IPS DF 6.9 (cell line): ENCODE data around the gene RTL1.

ENCODE experiments used
- DNase-seq: peaks from one replicate; pipeline ENCODE4 v3.0.0-alpha.2; 2013; ENCODE audit warnings: low read depth, low spot score
- H3K27ac ChIP-seq: one replicate; pipeline ENCODE4 v1.5.1; 2013; ENCODE audit warnings: low read length, control low read depth
- H3K27me3 ChIP-seq: 2 replicates; pipeline ENCODE4 v1.6.1; 2013; ENCODE audit warnings: mild to moderate bottlenecking, low read length; ENCODE audit not compliant: control insufficient read depth, insufficient read depth
- H3K36me3 ChIP-seq: 2 replicates; pipeline ENCODE4 v1.6.1; 2013; ENCODE audit warnings: low read length; ENCODE audit not compliant: control insufficient read depth, insufficient read depth
- H3K4me1 ChIP-seq: 2 replicates; pipeline ENCODE4 v1.6.1; 2013; ENCODE audit warnings: low read length; ENCODE audit not compliant: control insufficient read depth, insufficient read depth
- H3K4me3 ChIP-seq: 2 replicates; pipeline ENCODE4 v1.5.1; 2013; ENCODE audit warnings: mild to moderate bottlenecking, low read length
- H3K9me3 ChIP-seq: 2 replicates; pipeline ENCODE4 v1.6.1; 2013; ENCODE audit warnings: low read length, inconsistent platforms; ENCODE audit not compliant: control insufficient read depth, insufficient read depth
- WGBS: extraction: QIAGEN DNeasy Blood & Tissue Kit; methylation state at CpG from one replicate; pipeline ENCODE4 v1.1.7; 2013; ENCODE audit warnings: mixed read lengths, missing lambda C conversion rate; ENCODE audit not compliant: insufficient read length, insufficient coverage; 5-methylcytosine and 5-hydroxymethylcytosine counted together

RTL1 gene

GRCh38 chr14:100839315-100839585 lies 64.3 kb downstream of the RTL1 start:
- H3K9me3 ChIP-seq = no peaks in the 10 kb centered on the region
- WGBS = no CpG with 5 or more reads among the region's 4 CpGs
- H3K27me3 ChIP-seq = no peaks in the 10 kb centered on the region
- no peak overlapping the region for H3K4me3 ChIP-seq
- peaks cover 11% of the 10 kb centered on the region for H3K4me1 ChIP-seq
- H3K36me3 ChIP-seq = no peaks in the 10 kb centered on the region
- H3K27ac ChIP-seq = no peak overlapping the region
- no peak for DNase-seq

DNA sequence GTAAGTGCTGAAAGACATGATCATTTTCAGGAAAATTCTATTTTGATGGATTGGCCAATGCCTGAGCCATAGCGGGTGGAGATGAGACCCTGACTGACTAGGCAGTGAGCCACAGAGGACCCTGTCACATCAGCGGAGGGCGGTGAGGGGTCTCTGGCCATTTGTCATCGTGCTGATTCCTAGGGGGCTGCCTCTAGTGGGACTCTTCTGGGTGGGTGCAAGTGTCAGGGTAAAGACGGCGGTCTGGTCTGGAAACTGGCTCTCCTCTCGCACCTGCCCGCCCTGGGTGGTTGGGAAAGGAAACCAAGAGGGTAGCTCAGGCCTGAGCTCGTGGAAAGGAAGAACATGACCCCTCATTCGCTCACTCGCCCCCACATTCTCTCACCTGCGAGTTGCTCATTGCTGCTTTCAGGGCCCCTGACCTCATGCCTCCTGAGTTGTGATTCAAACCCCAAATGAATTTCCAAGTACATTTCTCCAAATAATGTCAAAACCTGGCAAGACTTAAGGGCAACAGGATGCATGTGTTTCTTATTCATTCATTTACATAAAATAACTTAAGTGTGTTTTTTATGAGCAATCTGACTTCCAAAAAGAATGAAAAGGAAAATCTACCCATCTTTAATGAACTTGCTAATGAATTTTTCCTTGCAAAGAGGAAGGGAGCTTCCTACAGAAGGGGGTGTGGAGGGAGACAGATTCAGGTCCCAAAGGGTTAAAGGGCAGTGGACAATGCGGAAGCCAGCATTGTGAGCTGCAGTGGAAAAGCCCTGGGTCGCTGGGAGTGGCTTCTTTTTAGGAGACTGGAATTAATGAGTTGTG lies 64.8 kb downstream of the RTL1 start:
- peaks cover 11% of the 10 kb centered on the region for H3K4me1 ChIP-seq
- H3K27me3 ChIP-seq = no peaks in the 10 kb centered on the region
- no peak for DNase-seq
- no peak overlapping the region for H3K27ac ChIP-seq
- H3K4me3 ChIP-seq = no peak overlapping the region
- H3K36me3 ChIP-seq = no peaks in the 10 kb centered on the region
- H3K9me3 ChIP-seq = no peaks in the 10 kb centered on the region
- whole genome bisulfite sequencing = no CpG with 5 or more reads among the region's 14 CpGs

DNA sequence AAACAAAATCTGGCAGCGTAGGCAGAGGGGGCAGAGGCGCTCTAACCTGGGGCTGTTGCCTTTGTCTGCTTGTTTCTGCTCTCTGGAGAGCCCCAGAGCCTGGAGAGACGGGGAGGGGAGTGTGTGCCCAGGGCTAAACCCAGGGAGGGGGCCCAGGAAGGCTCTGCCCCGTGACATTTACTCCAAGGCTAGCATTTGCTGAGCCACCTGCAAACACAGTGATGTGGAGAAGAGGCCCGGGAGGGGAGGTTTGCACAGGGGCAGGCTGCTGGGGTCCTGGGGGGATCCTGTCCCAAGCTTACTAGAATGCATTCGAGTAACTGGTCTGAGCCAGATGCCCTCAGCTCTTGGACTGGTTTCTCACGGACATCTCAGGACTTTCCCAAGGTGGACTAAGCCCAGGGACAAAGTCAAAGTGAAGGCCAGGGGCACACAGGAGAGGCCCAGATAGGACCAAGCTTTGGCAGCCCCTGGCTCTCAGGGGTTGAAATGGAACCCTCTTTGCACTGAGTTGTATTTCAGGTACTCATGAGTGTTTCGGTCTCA lies 65.6 kb downstream of the RTL1 start:
- WGBS = no CpG with 5 or more reads among the region's 8 CpGs
- Histone ChIP-seq H3K4me1 (peaks cover 11% of the 10 kb centered on the region), H3K36me3 (no peaks in the 10 kb centered on the region), H3K27me3 (no peaks in the 10 kb centered on the region), H3K4me3 (no peak overlapping the region), H3K27ac (no peak overlapping the region), H3K9me3 (no peaks in the 10 kb centered on the region)
- no peak for DNase-seq

DNA sequence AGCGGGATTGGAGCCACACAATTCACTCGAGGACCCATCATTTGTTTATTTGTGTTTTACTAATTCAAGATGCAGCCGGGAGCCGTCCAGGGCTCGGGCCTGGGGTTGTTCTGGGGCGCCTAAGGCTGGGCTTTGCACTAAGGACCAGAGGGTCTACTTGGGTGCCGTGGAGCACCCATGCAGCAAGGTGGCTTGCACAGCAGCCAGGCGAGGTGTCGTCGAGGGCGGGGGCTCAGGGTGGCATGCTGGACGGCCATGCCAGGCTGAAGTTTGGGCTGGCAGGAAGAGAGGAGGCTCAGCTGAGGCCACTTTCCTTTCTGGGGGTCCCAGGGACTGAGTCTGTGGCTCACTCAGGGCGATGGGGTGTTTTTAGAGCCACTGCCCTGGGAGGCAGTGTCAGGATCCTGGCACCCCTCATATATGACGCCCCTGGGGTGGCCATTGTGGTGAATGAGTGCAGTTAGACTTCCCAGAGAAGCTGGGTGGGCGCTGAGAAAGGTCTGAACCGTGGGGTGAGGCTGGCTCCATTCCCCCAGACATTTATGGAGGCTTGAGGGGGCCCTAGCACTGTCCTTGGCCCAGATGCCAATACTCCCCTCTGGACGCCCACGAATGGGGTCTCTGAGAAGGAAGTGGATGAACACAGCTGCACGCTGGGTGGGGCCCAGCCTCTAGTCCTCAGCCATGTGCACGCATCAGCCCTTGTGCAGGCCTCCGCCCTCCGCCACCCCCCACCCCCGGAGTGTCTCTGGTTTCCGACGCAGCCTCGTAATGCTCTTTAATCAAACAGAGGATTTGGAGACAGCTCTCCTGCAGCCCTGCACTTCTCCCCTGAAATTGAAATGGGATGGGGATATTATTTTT lies 66.3 kb downstream of the RTL1 start:
- H3K4me3 ChIP-seq = no peak overlapping the region
- DNase-seq = no peak
- H3K36me3 ChIP-seq = no peaks in the 10 kb centered on the region
- no peaks in the 10 kb centered on the region for H3K9me3 ChIP-seq
- no peaks in the 10 kb centered on the region for H3K27me3 ChIP-seq
- WGBS = no CpG with 5 or more reads among the region's 26 CpGs
- H3K27ac ChIP-seq = no peak overlapping the region
- peaks cover 13% of the 10 kb centered on the region for H3K4me1 ChIP-seq

- H3K9me3 ChIP-seq = no peaks in the 10 kb centered on the region
- peaks cover 13% of the 10 kb centered on the region for H3K4me1 ChIP-seq
- no peak for DNase-seq
- no peaks in the 10 kb centered on the region for H3K27me3 ChIP-seq
- H3K4me3 ChIP-seq = no peak overlapping the region
- no CpG with 5 or more reads among the region's 12 CpGs for WGBS
- H3K36me3 ChIP-seq = no peaks in the 10 kb centered on the region
- no peak overlapping the region for H3K27ac ChIP-seq
Observed at GRCh38 chr14:100836311-100836805, 67.2 kb downstream of the RTL1 start.

DNA sequence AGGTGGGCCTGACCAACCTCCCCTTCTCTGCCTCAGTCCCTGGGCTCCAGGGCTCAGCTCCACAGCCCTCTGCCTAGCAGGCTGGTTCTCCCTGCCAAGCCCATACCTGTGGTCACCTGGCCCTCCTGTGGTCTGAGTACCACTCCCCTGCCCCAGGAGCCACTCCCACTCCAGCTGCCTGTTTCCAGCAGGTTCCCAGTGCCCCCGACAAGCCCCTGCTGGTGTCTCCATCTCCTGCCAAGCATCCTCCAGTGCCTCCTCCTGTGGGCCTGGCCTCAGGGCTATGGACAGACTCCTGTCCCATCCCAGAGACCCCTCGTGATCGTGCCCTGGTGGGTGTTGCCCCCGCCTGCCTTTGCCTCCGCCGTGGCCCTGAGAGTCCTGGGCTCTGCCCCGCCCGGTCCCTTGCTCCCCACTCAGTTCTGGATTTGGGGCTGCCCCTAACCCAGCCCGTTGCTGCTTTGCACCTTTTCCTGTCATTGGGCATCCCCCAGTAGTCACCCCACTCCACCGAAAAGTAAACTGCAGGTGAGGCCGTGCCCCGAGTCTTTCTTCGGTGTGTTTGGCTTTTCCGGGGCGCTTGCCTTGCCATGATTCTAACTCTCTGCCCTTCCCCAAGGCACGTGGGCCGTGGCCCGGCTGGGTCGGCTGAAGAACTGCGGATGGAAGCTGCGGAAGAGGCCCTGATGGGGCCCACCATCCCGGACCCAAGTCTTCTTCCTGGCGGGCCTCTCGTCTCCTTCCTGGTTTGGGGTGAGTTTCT lies 67.8 kb downstream of the RTL1 start:
- DNase-seq = no peak
- Histone ChIP-seq H3K36me3 (no peaks in the 10 kb centered on the region), H3K4me3 (no peak overlapping the region), H3K9me3 (no peaks in the 10 kb centered on the region), H3K27ac (no peak overlapping the region), H3K27me3 (no peaks in the 10 kb centered on the region), H3K4me1 (peaks cover 11% of the 10 kb centered on the region)
- no CpG with 5 or more reads among the region's 24 CpGs for WGBS

DNA sequence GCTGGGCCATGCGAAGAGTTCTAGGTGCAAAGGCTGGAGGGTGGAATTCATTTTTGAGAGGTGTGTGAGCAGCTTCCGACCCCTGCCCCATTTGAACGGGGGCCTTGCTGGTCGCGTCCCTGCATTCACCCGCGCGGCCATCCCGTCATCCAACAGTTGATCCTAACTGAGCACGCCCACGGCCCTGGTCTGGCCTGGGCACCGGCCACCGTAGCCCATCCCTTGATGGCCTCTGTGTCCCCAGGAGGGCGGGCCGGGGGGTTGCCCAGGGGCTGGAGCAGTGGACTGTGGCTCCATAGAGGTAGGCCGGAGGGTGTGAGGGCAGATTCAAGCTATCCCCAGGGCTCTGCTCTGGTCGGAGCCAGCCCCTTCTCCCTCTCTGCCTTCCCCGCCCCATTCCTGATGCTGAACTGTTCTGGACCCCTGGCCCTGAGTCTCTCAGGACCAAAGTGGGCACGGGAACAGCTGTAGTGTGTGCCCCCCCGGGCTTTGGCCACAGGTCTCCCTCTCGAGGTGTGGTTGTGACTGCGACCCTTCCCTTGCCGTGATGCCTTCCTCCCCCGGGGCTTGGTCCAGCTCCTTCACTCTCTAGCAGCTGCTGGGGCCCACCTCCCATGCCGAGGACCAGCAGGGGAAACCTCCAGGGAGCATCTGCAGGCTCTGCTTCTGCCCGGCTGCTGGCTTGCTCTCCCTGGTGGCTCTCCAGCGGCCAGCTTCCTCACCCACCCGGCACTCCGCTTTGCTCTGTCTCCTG lies 68.6 kb downstream of the RTL1 start:
- no peaks in the 10 kb centered on the region for H3K9me3 ChIP-seq
- WGBS = no CpG with 5 or more reads among the region's 29 CpGs
- DNase-seq = no peak
- no peak overlapping the region for H3K4me3 ChIP-seq
- H3K27me3 ChIP-seq = no peaks in the 10 kb centered on the region
- no peaks in the 10 kb centered on the region for H3K36me3 ChIP-seq
- peaks cover 8% of the 10 kb centered on the region for H3K4me1 ChIP-seq
- no peak overlapping the region for H3K27ac ChIP-seq

DNA sequence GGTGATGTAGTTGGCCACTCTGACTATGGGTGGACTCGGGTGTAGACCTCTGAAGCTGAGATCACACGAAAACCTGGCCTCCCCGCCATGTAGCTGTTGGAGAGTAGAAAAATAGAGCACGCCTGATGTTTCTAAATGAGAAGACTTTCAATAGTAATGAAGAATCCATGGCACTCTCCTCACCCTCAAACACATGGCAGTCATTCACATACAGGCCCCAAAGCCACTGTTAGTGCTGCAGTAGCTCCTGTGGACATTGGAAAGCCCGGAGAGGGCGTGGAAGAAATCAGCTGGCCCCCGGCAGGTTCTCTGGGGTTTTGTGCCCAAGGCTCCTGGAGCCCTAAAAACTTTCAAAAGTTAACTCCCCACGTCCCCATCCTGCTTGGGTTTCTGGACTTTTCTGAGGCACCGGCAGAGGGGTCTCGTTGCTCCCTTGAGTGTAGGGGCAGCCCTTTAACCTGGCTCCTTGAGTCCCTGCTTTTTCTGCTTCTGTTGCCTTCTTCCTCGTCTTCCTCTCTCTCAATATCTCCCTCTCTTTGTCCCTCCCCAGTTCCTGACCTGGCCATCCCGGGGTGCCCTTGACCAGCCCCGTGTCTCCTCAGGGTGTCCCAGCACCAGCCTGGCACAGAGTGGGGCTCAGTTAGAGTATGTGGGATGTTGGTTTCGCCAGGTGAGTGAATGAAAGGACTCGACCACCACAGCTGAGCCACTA lies 69.3 kb downstream of the RTL1 start:
- WGBS = no CpG with 5 or more reads among the region's 15 CpGs
- no peak for DNase-seq
- no peaks in the 10 kb centered on the region for H3K36me3 ChIP-seq
- H3K4me3 ChIP-seq = no peak overlapping the region
- H3K27me3 ChIP-seq = no peaks in the 10 kb centered on the region
- H3K4me1 ChIP-seq = peaks cover 4% of the 10 kb centered on the region
- H3K27ac ChIP-seq = no peak overlapping the region
- no peaks in the 10 kb centered on the region for H3K9me3 ChIP-seq

DNA sequence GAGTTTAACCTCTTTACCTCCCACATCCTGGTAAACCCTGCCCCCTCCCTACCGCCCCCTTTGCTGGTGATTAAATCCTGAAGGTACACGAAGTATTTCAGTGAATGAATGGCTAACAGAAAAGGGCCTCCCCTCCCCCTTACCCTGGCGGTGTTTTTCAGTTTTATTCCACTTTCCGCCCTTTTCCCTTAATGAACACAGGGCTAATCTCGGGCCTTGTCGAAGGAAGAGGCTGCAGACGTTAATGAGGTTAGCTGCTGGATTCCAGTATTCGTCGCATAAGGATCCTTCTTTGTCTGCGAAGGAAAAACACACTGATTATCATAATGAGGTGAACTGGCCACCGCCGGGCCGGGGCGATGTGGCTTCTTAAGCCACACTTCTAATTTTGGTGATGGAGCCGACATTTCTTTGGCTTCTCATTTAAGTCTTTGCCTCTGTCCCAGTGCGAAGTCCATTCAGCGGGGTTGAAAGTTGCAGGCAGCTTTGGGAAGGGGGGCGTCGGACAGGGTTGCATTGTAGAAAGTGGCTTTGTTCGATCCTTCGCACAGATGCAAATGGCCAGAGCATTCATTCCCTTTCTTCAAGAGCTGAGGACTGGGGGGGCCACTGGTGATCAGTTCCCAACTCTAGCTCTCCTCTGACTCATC lies 71.1 kb downstream of the RTL1 start:
- no peak overlapping the region for H3K27ac ChIP-seq
- no peaks in the 10 kb centered on the region for H3K9me3 ChIP-seq

More for the DNA sequence above, 71.1 kb downstream of the RTL1 start:
- no peak for DNase-seq
- peaks cover 2% of the 10 kb centered on the region; the same call in 1 of the 2 replicates for H3K4me1 ChIP-seq
- H3K27me3 ChIP-seq = no peaks in the 10 kb centered on the region
- H3K36me3 ChIP-seq = no peaks in the 10 kb centered on the region
- no CpG with 5 or more reads among the region's 21 CpGs for WGBS
- H3K4me3 ChIP-seq = no peak overlapping the region
